Endodermal cell (in vitro differentiated cells): ENCODE measurements around the gene LRMDA. TPM values are rescaled to one million over a fixed set of nuclear protein-coding genes. Genes with fewer than 3 reads are reported as not detected.

Experiments used
- DNase-seq: peaks from one replicate; pipeline ENCODE4 v3.0.0-alpha.2; 2017
- H3K27ac ChIP-seq: 2 replicates; pipeline ENCODE4 v1.5.1; 2013; ENCODE audit warnings: mild to moderate bottlenecking, low read depth, low read length, moderate library complexity
- H3K27me3 ChIP-seq: 2 replicates; pipeline ENCODE4 v1.6.1; 2013; ENCODE audit warnings: mild to moderate bottlenecking, low read length, moderate library complexity; ENCODE audit not compliant: insufficient read depth, control insufficient read depth, poor library complexity, severe bottlenecking
- H3K36me3 ChIP-seq: 2 replicates; pipeline ENCODE4 v1.7.0; 2013; ENCODE audit warnings: mild to moderate bottlenecking, low read length, moderate library complexity; ENCODE audit not compliant: control insufficient read depth, insufficient read depth
- H3K4me1 ChIP-seq: one replicate; pipeline ENCODE4 v1.7.0; 2013; ENCODE audit warnings: low read length; ENCODE audit not compliant: control insufficient read depth, insufficient read depth
- H3K4me3 ChIP-seq: 2 replicates; pipeline ENCODE4 v1.5.1; 2013; ENCODE audit warnings: mild to moderate bottlenecking, low read length, moderate library complexity
- H3K9ac ChIP-seq: 2 replicates; pipeline ENCODE4 v1.6.1; 2013; ENCODE audit warnings: mild to moderate bottlenecking, low read length, moderate library complexity; ENCODE audit not compliant: poor library complexity, severe bottlenecking; ENCODE audit errors: extremely low read depth
- H3K9me3 ChIP-seq: 2 replicates; pipeline ENCODE4 v1.6.1; 2013; ENCODE audit warnings: mild to moderate bottlenecking, low read length, moderate library complexity; ENCODE audit not compliant: control insufficient read depth
- H3K27ac Mint-ChIP-seq: 2 replicates; pipeline ENCODE4 v1.8.0; 2020; ENCODE audit warnings: mixed read lengths
- H3K27me3 Mint-ChIP-seq: 2 replicates; pipeline ENCODE4 v1.8.0; 2021; ENCODE audit warnings: mild to moderate bottlenecking, mixed read lengths; ENCODE audit not compliant: insufficient read depth
- H3K36me3 Mint-ChIP-seq: 2 replicates; pipeline ENCODE4 v1.8.0; 2020; ENCODE audit warnings: low read depth, mixed read lengths
- H3K4me1 Mint-ChIP-seq: 2 replicates; pipeline ENCODE4 v1.8.0; 2020; ENCODE audit warnings: mixed read lengths
- H3K4me3 Mint-ChIP-seq: 2 replicates; pipeline ENCODE4 v1.8.0; 2020; ENCODE audit warnings: mild to moderate bottlenecking, moderate library complexity, mixed read lengths
- H3K9me3 Mint-ChIP-seq: 2 replicates; pipeline ENCODE4 v1.8.0; 2020; ENCODE audit warnings: mild to moderate bottlenecking, mixed read lengths
- WGBS, 2 experiments: methylation state at CpG; one replicate each; pipeline versions ENCODE4 v1.1.5 to v1.1.7; 2013; ENCODE audit warnings: missing lambda C conversion rate in 2 of 2, mixed read lengths in 1 of 2; ENCODE audit not compliant: insufficient coverage in 1 of 2, insufficient read length in 1 of 2; 5-methylcytosine and 5-hydroxymethylcytosine counted together
- total RNA-seq, 2 donors: library from RNA; stranded (reverse); fragmentation: NEBNext Ultra II Directional in 1 of 2; extraction: Animal tissue kit (Norgen Biotek cat#: 25700) in 1 of 2; gene quantifications; 2 replicates in 1 of 2; 3 replicates in 1 of 2; pipeline ENCODE4 v1.2.1, GENCODE V29; 2021
- TF ChIP-seq, protein P1 (sequence below): fragments of 200-600 bp; sonication (generic); conservative IDR thresholded peaks from 2 replicates; pipeline ENCODE4 v1.5.0; 2021; ENCODE audit warnings: antibody characterized with exemption, mild to moderate bottlenecking

LRMDA gene
- total RNA-seq, 2 donors from 2014 or later = 1.7 to 5.1 TPM

DNA sequence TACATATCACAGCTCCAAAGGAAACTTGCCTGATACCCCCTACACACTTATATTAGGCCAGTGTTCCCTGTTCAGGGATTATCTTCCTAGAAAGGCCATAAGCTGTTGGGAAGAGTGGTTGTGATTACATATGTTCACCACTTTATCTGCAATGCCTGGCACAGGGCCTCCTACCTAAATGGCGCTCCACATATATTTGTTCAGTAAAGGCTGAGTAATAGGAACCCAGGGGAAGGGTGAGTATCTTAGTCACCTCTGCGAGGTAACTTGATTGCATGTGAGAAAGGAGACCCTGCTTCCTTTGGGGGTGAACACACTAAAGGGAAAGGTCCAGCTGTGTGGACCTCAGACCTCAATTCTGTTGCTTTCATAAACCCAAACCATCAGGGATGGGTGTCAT, 896.0 kb downstream of the LRMDA start:
- DNase-seq = no peak
- no peaks in the 10 kb centered on the region for H3K9me3 Mint-ChIP-seq
- Histone ChIP-seq H3K4me3 (no peak overlapping the region), H3K4me1 (no peaks in the 10 kb centered on the region), H3K36me3 (no peaks in the 10 kb centered on the region), H3K27me3 (no peaks in the 10 kb centered on the region), H3K9me3 (no peaks in the 10 kb centered on the region), H3K27ac (no peak overlapping the region), H3K9ac (no peak overlapping the region)
- H3K36me3 Mint-ChIP-seq = no peaks in the 10 kb centered on the region
- H3K27ac Mint-ChIP-seq = no peak overlapping the region
- no peaks in the 10 kb centered on the region for H3K4me1 Mint-ChIP-seq
- no peak overlapping the region for H3K4me3 Mint-ChIP-seq
- H3K27me3 Mint-ChIP-seq = no peaks in the 10 kb centered on the region
- TF ChIP-seq, protein P1, sequence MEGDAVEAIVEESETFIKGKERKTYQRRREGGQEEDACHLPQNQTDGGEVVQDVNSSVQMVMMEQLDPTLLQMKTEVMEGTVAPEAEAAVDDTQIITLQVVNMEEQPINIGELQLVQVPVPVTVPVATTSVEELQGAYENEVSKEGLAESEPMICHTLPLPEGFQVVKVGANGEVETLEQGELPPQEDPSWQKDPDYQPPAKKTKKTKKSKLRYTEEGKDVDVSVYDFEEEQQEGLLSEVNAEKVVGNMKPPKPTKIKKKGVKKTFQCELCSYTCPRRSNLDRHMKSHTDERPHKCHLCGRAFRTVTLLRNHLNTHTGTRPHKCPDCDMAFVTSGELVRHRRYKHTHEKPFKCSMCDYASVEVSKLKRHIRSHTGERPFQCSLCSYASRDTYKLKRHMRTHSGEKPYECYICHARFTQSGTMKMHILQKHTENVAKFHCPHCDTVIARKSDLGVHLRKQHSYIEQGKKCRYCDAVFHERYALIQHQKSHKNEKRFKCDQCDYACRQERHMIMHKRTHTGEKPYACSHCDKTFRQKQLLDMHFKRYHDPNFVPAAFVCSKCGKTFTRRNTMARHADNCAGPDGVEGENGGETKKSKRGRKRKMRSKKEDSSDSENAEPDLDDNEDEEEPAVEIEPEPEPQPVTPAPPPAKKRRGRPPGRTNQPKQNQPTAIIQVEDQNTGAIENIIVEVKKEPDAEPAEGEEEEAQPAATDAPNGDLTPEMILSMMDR = no peak
- WGBS, 2 experiments = 90 to 96% methylated on average over 2 of the region's 2 CpGs

DNA sequence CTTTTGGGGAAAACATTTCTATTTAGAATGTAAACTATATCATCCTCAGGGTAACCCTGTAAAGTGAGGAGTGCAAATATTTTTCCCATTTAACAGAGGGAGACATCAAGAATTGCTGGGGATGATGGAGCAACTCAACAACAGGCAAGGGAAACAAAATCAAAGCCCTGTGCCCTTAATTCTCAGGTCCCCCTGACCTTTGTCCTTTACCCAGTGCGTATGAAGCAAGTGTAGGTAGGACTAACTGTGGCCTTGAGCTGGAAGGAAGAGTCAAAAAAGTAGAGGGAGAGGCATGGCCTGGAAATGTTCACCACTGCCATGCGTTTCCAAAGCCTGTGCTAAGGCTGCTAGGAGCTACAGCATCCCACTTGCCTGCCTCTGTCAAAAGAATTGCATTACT, 896.9 kb downstream of the LRMDA start:
- Mint-ChIP-seq H3K9me3 (no peaks in the 10 kb centered on the region), H3K27ac (no peak overlapping the region), H3K4me3 (no peak overlapping the region), H3K36me3 (no peaks in the 10 kb centered on the region), H3K27me3 (no peaks in the 10 kb centered on the region), H3K4me1 (no peaks in the 10 kb centered on the region)
- Histone ChIP-seq H3K27ac (no peak overlapping the region), H3K9me3 (no peaks in the 10 kb centered on the region), H3K27me3 (no peaks in the 10 kb centered on the region), H3K9ac (no peak overlapping the region), H3K36me3 (no peaks in the 10 kb centered on the region), H3K4me3 (no peak overlapping the region), H3K4me1 (no peaks in the 10 kb centered on the region)
- 96 to 100% methylated on average over 2 of the region's 2 CpGs for WGBS, 2 experiments
- no peak for DNase-seq
- TF ChIP-seq, protein P1 = no peak

DNA sequence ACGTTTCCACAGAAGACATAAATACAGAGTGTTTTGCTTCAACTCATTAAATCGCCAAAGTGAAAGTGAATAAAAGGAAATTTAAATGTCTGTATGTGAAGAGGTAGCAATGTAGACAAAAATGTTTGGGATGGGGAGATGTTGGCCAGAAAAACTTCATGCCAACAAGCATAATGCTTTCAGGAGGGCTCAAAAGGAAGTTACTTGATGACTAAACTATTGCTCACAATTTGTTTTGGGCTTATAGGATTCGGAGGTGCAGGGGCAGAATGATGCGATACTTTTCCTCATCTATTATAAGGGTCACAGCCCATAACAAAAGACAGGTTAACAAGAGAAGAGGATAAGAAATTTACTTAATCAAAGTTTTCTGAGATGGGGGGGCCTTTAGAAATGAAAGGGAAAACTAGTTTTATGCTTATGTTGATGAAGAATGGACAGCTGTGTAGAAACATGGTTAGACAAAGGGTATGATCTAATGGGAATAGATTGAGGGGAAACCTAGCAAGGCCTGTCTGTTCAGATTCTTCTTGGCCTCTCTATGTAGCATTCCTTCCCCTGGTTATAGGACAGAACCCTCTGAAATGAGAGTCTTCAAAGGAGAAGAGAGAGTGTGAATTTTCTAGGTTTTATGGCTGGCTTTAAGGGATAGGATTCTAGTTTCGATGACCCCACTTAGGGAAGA, 898.6 kb downstream of the LRMDA start:
- no peaks in the 10 kb centered on the region for H3K27me3 Mint-ChIP-seq
- no peaks in the 10 kb centered on the region for H3K9me3 ChIP-seq
- H3K36me3 ChIP-seq = no peaks in the 10 kb centered on the region
- DNase-seq = no peak
- 94 to 95% methylated on average over 3 to 5 of the region's 5 CpGs for WGBS, 2 experiments
- H3K9ac ChIP-seq = no peak overlapping the region
- no peaks in the 10 kb centered on the region for H3K4me1 ChIP-seq
- H3K36me3 Mint-ChIP-seq = no peaks in the 10 kb centered on the region
- H3K4me3 Mint-ChIP-seq = no peak overlapping the region
- no peaks in the 10 kb centered on the region for H3K4me1 Mint-ChIP-seq
- no peak overlapping the region for H3K27ac ChIP-seq
- no peaks in the 10 kb centered on the region for H3K9me3 Mint-ChIP-seq
- H3K27ac Mint-ChIP-seq = no peak overlapping the region
- H3K27me3 ChIP-seq = no peaks in the 10 kb centered on the region
- H3K4me3 ChIP-seq = no peak overlapping the region
- TF ChIP-seq, protein P1 = no peak
